HG03039 (cell line): ENCODE results near the gene MAB21L4.

Experiments used
- ATAC-seq: cut with Tn5 transposase; IDR thresholded peaks from one replicate; pipeline ENCODE4 v1.9.1; 2021; ENCODE audit warnings: mild to moderate bottlenecking, moderate library complexity; ENCODE audit not compliant: unreplicated experiment

Gene MAB21L4

DNA sequence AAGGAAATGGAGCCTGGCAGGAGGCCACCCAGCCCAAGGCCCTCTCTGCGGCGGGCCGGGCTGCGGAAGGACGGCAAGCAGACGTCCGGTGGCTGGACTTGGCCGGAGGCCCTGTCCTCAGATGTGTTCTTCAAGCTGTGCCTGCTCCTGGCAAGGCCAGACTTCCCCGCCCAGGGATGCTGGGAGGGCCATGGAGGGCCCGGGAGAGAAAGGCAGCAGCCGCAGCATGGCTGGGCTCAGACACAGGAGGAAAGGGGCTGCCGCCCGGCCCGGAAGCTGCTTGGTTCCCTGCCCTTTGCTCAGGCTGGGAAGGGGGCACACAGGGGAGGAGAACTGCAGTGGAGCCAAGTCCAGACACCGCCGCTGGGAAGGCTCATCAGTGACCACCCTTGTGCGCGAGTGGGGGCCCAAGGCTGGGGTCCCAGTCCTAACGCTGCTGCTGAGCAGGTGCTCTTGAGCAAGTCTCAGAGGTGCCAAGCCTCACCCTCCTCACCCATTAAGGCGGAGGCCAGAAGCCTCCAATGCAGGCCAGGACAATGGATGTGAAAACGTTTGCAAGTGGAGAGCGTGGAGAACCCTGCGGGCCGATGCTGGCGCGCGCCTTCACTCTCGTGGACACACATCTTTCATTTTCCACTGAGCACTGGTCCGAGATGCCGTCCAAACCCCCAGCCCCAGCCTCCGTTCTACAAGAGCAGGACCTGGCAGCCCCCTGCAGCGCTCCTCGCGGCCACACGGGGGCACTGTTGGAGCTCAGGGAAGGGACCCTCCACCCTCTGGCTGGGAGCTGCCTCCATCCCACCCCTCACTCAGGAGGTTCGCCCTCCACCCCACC lies 18.1 kb upstream of the MAB21L4 start:
- no peak for ATAC-seq

DNA sequence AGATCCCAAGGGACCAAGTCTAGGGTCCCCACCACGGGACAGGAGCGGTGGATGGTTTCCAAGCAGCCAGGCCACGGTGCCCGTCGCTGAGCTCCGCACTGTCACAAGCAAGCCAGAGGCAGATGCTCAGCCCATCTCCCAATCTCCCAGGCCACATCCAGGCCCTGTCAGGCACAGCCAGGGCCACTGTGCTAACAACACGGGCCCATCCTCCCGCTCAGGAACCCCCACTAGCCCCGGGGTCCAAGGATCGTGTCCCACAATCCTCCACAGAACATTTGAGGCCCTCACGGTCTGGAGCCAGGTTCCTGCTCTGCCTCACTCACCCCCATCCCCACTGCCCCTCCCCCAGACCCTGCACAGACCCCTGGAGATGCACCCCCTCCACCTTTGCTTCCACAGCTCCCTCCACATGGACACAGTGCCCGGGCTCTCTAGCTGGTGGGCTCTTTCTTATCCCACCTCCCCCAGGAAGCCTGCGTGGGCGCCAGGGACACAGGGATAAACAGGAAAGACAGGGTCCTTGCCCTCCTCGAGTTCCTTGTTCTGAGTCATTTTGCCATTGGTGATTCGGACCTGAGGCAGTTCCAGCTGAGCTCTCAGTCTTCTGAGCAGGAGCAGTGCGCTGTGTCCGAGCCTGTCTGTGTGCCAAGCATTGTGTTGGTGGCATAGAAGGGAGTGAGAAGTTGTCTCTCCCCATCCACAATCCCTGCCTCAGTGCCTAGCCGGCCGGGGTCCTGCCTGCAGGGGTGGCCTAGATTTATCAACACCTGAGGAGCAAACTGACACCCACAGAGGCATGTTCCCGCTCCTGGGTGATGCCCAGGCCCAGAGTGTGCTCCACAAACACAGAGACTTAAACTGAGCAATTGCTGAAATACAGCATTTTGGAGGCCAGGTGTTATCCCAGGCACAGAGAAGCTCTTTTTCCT lies 17.2 kb upstream of the MAB21L4 start:
- ATAC-seq, result no peak

DNA sequence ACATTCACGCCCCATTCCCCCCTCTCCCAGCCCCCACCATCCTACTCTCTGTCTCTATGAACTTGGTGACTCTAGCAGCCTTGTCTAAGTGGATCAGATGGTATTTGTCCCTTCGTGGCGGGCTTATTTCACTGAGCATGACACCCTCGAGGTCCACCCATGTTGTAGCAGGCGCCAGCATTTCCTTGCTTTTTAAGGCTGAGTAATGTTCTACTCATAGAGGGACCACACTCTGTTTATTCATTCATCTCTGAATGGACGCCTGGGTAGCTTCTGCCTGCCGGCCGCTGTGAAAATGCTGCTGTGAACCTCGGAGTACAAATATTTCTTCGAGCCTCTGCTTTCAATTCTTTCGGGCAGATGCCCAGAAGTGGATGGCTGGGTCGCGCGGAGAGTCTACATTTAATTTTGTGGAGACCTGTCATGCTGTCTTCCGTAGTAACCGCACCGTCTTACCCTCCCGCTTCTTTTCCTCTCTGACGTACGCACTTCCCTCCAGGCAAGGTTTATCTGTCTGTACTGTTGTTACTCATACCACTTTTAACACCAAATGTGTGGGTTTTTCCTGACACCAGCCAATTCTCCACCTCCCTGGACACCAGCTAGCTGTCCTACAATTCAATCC lies 15.8 kb upstream of the MAB21L4 start:
- ATAC-seq, result no peak

DNA sequence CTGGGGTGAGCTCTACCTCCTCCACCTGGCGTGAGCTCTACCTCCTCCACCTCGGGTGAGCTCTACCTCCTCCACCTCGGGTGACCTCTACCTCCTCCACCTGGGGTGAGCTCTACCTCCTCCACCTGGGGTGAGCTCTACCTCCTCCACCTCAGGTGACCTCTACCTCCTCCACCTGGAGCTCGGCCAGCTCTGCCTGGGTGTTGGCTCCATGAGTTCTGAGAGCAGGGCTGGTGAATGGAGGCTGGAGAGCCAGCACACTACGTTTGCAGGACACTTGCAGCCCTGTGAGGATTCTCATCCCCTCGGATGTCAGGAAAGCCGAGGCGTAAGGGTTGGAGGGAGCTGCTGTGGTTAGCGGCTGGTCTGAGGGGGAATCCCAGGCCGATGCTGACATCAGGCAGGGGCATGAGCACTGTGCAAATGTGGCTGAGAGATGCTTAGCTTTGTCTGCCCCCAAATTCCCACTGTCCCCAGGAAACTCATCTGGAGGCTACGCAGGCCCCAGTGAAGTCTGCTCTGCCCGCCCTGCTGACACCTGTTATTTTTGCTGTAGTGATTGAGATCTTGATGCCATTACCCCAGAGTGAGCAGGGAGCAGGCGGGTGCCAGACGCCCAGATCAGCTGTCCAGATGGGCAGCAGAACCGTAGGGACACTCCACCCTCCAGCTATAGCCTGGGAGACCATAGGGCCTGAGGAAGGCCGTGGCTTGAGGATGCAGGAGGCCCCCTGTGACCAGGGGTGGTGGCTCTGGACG lies 13.4 kb upstream of the MAB21L4 start:
- ATAC-seq, result no peak

DNA sequence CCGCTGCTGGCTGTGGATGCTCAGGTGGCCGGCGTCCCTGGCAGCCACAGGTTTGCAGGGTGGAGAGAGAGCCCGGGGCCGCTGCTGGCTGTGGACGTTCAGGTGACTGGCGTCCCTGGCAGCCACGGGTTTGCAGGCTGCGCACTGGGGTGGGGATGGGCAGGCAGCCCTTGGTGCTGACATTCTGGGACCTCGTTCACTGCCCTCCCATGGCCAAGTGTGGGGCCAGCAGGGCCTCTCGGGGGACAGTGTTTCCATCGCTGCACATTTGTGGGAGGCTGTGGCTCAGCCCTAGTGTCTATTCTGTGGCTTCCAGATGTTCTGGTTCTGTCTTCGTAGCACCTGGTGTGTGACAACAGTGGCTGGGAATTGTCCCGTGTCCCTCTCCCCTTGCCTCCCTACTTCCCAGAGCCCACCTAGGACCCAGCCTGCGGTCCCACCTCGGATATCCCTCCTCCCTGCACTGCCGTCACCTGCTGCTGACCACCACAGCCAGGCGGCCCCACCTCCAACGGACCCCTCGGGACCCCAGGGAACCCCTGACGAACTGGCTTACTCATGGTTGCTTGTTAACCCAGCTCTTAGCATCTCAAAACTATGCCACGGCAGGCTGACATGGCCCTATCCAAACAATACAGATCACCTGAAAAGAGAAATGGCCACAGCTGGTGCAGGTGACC lies 11.1 kb upstream of the MAB21L4 start:
- ATAC-seq, result no peak

DNA sequence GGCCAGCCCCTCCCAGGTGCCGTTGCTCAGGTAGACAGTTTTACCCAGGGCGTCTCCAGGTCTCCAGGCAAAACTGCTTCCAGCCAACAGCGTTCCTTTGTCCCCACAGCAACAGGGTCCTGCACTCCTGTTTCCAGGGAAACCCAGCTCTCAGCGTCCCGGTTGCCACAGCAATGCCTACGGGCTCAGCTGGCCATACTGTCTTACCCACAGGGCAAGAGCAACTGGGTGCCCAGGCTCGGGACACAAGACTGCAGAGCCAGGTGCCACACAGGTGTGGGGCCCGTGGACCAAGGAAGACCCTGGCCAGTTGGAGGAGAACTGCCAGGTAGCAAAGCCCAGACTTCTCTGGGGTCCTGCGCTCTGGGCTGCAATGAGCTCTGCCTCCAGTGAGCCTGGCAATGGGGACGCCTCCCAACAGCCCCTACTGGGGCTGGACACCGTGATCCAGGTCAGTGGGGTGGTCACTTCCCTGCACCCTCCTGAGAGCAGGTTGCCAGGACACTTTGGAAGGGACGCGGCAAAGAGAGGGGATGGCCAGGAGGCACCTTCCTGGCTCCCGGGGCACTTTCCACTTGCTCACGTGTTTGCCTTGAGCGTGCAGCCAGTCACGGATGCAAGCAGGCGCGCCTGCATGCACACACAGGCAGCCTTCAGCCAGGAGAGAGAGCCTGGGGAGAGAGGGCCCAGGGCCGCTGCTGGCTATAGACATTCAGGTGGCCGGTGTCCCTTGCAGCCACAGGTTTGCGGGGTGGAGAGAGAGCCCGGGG lies 10.4 kb upstream of the MAB21L4 start, which contains the start of gene CROCC2:
CROCC2 (plus strand) TSS at position 196 of the 770 bp plus-strand sequence; CDS start at position 374, 178 bp downstream.
- ATAC-seq, result no peak

DNA sequence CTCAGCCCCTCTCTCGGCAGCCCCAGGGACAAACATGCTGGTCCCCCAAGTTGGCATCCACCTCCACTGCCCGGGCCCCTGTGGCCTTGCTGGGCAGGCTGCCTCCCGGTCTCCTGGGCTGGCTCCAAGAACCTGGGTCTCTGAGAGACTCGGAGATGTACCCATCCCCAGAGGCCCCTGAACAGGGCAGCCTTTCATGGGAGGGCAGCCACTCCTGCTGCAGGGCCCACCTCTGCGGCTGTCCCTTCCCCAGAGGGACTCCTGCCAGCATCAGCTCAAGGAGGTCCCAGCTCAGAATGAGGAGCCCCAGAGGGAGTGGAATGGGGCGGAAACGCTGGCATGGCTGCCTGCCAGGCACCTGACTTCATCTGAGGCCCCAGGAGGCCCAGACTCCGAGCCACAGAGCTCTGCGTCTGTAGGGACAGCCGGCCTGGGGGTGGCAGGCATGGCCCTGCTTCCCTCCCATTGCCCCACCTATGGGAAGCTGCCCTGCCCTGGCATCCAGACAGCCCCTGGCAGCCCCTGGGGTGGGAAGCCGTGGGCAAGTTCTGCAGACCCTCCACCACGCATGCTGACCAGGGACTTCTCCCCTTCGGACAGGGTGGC lies 9.3 kb upstream of the MAB21L4 start:
- ATAC-seq, result no peak

DNA sequence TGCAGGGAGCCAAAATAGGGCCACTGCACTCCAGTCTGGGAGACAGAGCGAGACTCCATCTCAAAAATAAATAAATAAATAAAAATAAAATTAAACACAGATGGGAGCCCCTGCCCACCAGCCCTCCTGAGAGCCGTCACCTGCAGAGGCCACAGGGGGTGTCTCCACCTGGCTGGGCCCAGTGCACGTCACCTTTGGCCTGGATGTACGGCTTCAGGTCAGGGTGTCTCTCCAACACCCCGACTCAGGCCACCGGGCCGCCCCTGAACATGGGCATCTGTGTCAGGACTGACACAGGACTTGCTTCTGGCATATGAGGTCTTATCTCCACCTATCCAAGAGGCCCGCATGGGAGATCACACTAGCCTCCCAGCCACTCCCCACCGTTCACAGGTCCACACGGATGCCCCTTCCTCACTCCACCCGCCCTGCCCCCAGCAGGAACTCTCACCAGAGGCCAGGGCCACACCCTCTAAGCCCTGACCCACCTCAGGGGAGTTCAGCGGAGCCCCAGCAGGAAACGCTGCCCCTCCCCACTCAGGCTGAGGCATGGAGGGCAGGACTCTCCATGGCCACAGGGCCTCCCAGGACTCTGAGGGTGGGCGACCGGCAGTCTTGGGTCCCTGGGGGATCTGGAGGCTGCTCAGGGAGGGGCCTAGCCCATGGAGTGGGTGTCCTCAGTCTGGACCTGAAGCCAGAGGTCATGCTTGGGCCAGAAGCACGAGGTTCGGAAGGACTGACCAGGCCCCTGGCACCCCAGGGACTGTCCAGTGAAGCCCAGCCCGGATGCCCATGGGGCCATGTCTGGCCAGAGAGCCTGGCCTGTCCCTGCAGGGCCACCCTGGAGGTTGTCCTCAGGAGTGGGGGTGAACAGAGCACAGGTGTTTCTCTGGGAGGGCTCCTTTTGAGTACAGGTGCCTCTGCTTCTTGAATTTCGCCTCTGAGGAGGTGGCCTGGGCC lies 8.5 kb upstream of the MAB21L4 start:
- no peak for ATAC-seq

DNA sequence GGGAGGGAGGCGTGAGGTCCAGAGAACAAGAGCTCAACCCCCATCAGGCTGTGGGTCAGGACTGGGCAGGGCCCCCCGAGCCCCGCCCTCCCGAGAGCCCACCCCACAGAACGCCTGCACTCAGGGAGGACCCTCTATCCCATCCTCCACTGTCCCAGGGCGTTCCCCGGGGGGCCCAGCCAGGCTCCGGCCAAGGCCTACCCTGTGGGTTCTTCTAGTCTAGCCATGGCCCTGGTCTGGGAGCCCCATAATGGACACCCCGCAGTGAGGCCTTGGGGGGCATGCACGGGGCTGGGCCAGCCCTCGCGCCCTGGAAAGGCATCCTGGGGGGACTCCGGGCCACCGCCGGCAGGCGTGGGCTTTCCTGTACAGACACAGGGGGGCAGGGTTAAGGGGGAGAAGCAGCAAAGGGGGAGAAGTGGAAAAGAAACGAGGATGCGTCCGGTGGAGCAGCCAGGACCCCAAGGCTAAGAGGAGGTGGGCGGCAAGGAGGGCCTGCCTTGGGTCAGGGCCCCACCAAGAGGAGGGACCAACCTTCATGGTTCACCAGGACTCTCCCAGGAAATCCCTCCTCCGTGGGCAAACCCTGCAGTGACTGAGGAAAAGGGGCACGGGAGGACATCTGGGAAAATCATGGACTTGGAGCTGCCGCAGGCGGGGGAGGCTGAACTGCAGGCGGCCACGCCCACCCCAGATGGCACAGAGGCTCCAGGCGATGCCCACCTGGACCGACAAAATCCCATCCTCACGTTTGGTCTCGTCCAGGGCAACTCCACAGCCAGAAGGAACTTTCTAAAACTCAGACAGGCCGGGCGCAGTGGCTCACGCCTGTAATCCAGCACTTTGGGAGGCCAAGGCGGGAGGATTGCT lies 7.5 kb upstream of the MAB21L4 start:
- ATAC-seq, result no peak

DNA sequence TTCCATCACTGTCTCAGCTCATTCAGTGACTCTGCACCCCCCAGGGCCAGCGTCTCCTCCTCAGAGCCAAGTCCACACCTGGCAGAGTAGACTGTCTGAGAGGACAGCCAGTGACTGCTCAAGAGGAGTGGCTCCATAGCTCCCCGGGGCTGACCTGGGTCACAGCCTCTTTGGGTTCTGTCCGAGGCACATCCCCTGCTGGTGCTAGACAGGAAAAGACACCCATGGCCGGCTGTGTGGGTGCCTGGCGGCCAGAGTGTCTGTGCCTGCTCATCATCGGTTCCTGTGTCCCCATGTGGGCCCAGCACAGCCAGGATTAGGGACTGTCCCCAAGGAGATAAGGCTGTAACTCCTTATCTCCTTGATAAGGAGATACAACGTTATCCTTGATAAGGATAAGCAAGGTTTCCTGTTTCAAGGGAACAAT lies 6.7 kb upstream of the MAB21L4 start:
- ATAC-seq, result no peak

DNA sequence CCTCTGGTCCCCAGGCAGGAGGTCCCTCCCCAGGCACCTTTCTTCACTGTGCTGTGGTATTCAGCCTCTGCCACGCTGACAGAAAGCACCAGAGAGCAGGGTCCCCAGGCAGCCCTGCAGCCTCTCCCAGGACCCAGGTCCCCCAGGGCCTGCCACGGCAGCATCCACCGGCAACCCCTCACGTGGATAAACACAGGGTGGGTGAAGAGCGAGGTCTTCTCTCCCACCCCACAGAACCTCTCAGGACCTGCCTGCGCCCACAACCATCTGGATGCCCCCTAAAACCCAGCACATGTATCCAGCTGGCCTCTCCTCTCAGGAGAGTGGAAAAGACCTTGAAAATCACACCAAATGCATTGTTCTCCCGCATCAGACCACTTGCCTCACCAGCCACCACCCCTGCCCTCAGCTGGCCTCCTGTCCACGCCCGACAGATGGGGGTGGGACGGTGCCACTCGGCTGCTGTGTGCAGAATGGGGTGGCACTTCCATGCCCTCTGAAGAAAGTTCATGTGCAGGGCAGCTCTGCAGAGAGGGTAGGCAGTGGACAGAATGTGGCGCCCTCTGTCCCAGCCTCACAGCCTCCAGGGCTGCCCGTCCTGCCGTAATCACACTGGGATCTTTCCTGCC lies 6.1 kb upstream of the MAB21L4 start:
- ATAC-seq, result no peak

DNA sequence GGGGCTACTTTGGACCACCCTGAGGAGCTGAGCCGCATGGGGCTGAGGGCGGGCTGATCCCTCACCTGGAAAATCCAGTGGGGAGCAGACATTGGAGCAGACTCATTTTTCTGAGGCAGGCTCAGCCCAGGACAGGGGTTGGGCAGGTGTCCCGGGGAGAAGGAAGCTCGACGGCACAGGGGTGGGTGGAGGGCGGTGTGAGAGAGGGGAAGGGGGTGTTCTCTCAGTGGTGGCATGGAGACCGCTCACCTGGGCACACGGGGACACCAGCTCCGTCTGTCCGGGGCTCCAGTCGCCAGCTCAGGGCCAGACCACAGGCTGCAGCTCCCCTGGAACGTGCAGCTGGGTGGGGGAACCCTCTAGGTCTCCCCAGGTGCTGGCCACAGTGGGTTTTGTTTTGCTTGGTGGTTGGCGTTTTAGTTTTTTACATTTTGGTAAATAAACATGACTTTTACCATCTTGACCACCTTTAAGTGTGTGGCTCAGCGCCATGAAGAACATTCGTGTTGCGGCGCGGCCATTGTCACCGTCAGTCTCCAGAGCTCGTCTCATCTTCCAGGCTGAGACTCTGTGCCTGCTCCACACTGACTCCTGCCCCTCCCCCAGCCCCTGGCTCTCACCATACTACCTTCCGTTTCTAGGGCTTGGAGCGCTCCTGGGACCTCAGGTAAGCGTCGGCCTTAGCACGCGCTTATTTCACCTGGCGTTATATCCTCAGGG lies 4.3 kb upstream of the MAB21L4 start:
- ATAC-seq, result no peak

DNA sequence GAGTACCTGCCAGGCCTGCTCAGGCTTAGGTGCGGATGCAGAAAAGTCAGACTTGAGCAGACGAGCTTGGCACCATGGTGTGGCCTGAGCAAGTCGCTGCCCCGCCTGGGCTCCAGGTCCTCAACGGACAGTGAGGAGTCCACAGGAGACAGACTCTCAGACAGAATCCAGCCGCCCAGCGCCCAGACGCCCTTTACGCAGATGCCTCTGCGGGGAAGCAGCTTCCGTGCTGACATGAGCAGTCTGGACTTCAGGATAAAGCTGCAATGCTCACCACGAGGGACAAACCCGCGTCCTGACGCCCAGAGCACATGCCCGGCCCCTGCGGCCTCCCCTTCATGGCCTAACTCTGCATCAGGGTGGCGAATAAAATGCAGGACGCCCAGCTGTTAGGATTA lies 3.5 kb upstream of the MAB21L4 start:
- ATAC-seq, result no peak

DNA sequence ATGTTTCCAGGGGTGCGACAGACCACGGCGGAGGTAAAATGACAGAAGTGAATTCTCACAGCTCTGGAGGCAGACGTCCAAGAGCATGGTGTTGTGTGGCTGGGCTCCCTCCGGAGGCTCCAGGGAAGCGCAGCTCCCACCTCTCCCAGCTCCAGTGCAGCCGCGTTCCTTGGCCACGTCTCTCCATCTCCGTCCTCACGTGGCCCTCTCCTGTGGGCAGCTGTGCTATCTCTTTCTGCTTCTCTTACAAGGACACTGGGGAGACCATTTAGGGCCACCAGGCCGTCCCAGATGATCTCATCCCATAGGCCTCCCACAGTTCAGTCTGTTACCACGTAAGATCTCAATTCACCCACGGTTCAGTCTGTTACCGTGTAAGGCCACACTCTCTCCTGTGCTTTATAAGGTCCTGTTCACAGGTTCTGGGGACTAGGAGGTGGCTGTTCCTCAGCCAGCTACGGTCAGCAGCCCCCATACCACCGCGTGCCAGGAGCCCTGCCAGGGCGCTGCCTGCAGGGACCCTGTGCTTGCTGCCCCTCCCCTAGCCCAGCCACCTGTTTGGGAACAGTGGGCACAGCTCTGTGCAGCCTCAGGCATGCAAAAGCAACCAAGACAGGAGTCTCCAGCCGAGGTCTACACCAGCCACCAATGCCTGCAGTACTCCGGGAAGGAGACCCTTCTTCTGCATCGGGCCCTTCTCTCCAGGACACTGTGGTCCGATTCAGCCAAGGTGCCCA lies 2.9 kb upstream of the MAB21L4 start:
- ATAC-seq, result no peak
